ENCODE results near the gene BBS1.

BBS1 gene

DNA sequence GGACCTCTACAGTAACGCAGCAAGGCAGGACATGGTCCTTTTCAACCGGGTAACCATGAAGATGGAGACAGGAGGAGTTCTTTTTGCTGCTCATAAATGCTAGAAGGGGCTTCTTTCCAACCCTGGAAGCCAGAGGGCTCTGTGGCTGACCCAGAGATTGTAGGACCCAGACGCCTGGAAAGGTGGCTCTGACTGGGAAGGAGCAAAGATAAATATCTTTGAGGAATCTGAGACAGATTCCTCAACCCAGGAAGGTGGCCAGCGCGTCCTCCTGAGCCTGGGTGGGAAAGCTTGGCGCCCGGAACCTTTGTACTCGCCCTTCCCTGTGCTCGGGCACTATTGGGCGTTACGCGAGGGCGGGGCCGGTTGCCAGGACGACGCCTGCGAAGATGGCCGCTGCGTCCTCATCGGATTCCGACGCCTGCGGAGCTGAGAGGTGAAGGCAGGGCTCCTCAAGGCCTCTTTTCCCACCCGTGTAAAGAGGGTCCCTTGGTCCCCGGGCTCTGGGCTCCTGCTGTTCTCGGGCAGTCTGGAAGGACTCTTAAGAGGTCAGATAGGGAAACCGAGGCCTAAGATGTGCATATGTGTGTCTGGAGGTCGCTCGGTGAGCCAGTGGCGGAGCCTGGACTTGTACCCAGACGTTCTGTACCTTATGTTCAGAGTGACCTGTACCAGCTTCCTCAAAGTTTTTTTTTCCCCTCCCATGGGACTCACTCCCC, at the start of gene BBS1:
Gene BBS1, plus strand, starts transcription at position 365 of the 719 bp plus-strand sequence. Its CDS starts 25 bp downstream, at position 390.
- H3K4me3 ChIP-seq (ENCODE audit: low read depth, low read length), result peak within 1 kb of the TSS; percentile 90
- H3K9me3 ChIP-seq (ENCODE audit: control insufficient read depth, insufficient read depth, low read depth, low read length), result no peaks in the 10 kb centered on the region
- H3K36me3 ChIP-seq (ENCODE audit: control insufficient read depth in 2 of 2, insufficient read depth in 1 of 2, low read length in 2 of 2), result peaks cover 0 to 38% of the 10 kb centered on the region in 2 experiments; a peak in 2 of 3 replicates
- POLR2A ChIA-PET, result interaction anchor here (0.8 to 1.6 kb wide), 6 partner anchors 17 to 127 kb away, joined by 3 to 10 read pairs (median 6); partner anchors contain the start of genes DPP3, PELI3, RBM4 and ZDHHC24
- no peak within 1 kb of the TSS for H3K27ac ChIP-seq (ENCODE audit: extremely low read depth, low read depth, low read length)
- H3K4me1 ChIP-seq (ENCODE audit: control insufficient read depth, insufficient read depth, low read length), result no peaks in the 10 kb centered on the region
- CTCF ChIA-PET, result interaction anchor here (0.6 to 1.2 kb wide), 3 partner anchors 26 to 263 kb away, joined by 3 read pairs; no protein-coding TSS in a partner anchor
- TF ChIP-seq KLF16 (tag by site-specific recombination; IDR thresholded peaks at IDR 0.05) (peak; percentile 90), RBAK (tag by site-specific recombination; IDR thresholded peaks at IDR 0.05) (no peak), ZNF211 (tag by site-specific recombination; IDR thresholded peaks at IDR 0.05; ENCODE audit: low read depth) (no peak), ZNF560 (tag by site-specific recombination; IDR thresholded peaks at IDR 0.05; ENCODE audit: borderline replicate concordance) (no peak), ZNF366 (tag by site-specific recombination; conservative IDR thresholded peaks at IDR 0.05) (no peak), ZNF112 (tag by site-specific recombination; IDR thresholded peaks at IDR 0.05) (no peak), ZIC2 (tag by site-specific recombination; IDR thresholded peaks at IDR 0.05) (no peak), SP7 (tag by site-specific recombination; IDR thresholded peaks at IDR 0.05) (peak; percentile 86), ZFP37 (tag by site-specific recombination; IDR thresholded peaks at IDR 0.05) (peak; percentile 87; the same call in 1 of the 2 replicates), ZBTB21 (tag by site-specific recombination; IDR thresholded peaks at IDR 0.05) (no peak), ZNF416 (tag by site-specific recombination; IDR thresholded peaks at IDR 0.05) (no peak), ZNF335 (tag by site-specific recombination; conservative IDR thresholded peaks at IDR 0.05) (peak; percentile 72), ZNF37A (tag by site-specific recombination; IDR thresholded peaks at IDR 0.05) (no peak), ZNF302 (tag by site-specific recombination; IDR thresholded peaks at IDR 0.05; ENCODE audit: low read depth) (no peak), YY2 (tag by site-specific recombination; IDR thresholded peaks at IDR 0.05) (peak; percentile 89), ZNF223 (tag by site-specific recombination; IDR thresholded peaks at IDR 0.05) (no peak), GLI2 (tag by site-specific recombination; IDR thresholded peaks at IDR 0.05; ENCODE audit: borderline replicate concordance, low read depth) (no peak; the same call in 1 of the 2 replicates), ZNF624 (tag by site-specific recombination; IDR thresholded peaks at IDR 0.05) (no peak), ZNF146 (tag by site-specific recombination; IDR thresholded peaks at IDR 0.05) (no peak), ZNF394 (tag by site-specific recombination; IDR thresholded peaks at IDR 0.05; ENCODE audit: borderline replicate concordance) (peak; percentile 27; the same call in 1 of the 2 replicates), ZNF24 (tag by site-specific recombination; IDR thresholded peaks at IDR 0.05) (0 out of 2 replicates have a peak, but pooled peaks have one; percentile 54), ZNF600 (tag by site-specific recombination; IDR thresholded peaks at IDR 0.05) (no peak; the same call in 1 of the 2 replicates), ZNF561 (tag by site-specific recombination; IDR thresholded peaks at IDR 0.05; ENCODE audit: borderline replicate concordance) (peak; percentile 55; the same call in 1 of the 2 replicates), ZNF114 (tag by site-specific recombination; IDR thresholded peaks at IDR 0.05) (no peak), ZNF248 (tag by site-specific recombination; IDR thresholded peaks at IDR 0.05) (no peak)
- TF ChIP-seq, protein P1, sequence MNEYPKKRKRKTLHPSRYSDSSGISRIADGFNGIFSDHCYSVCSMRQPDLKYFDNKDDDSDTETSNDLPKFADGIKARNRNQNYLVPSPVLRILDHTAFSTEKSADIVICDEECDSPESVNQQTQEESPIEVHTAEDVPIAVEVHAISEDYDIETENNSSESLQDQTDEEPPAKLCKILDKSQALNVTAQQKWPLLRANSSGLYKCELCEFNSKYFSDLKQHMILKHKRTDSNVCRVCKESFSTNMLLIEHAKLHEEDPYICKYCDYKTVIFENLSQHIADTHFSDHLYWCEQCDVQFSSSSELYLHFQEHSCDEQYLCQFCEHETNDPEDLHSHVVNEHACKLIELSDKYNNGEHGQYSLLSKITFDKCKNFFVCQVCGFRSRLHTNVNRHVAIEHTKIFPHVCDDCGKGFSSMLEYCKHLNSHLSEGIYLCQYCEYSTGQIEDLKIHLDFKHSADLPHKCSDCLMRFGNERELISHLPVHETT (tag by site-specific recombination; IDR thresholded peaks at IDR 0.05), result peak; percentile 63
- TF ChIP-seq, protein P2, sequence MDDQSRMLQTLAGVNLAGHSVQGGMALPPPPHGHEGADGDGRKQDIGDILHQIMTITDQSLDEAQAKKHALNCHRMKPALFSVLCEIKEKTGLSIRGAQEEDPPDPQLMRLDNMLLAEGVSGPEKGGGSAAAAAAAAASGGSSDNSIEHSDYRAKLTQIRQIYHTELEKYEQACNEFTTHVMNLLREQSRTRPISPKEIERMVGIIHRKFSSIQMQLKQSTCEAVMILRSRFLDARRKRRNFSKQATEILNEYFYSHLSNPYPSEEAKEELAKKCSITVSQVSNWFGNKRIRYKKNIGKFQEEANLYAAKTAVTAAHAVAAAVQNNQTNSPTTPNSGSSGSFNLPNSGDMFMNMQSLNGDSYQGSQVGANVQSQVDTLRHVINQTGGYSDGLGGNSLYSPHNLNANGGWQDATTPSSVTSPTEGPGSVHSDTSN (CRISPR knock-in tag; IDR thresholded peaks at IDR 0.05), result no peak
- TF ChIP-seq, protein P3, sequence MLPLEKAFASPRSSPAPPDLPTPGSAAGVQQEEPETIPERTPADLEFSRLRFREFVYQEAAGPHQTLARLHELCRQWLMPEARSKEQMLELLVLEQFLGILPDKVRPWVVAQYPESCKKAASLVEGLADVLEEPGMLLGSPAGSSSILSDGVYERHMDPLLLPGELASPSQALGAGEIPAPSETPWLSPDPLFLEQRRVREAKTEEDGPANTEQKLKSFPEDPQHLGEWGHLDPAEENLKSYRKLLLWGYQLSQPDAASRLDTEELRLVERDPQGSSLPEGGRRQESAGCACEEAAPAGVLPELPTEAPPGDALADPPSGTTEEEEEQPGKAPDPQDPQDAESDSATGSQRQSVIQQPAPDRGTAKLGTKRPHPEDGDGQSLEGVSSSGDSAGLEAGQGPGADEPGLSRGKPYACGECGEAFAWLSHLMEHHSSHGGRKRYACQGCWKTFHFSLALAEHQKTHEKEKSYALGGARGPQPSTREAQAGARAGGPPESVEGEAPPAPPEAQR (tag by site-specific recombination; IDR thresholded peaks at IDR 0.05), result no peak
- TF ChIP-seq, protein P4, sequence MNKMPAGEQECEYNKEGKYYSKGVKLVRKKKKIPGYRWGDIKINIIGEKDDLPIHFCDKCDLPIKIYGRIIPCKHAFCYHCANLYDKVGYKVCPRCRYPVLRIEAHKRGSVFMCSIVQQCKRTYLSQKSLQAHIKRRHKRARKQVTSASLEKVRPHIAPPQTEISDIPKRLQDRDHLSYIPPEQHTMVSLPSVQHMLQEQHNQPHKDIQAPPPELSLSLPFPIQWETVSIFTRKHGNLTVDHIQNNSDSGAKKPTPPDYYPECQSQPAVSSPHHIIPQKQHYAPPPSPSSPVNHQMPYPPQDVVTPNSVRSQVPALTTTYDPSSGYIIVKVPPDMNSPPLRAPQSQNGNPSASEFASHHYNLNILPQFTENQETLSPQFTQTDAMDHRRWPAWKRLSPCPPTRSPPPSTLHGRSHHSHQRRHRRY (tag by site-specific recombination; IDR thresholded peaks at IDR 0.05), result no peak
- TF ChIP-seq, protein P5, sequence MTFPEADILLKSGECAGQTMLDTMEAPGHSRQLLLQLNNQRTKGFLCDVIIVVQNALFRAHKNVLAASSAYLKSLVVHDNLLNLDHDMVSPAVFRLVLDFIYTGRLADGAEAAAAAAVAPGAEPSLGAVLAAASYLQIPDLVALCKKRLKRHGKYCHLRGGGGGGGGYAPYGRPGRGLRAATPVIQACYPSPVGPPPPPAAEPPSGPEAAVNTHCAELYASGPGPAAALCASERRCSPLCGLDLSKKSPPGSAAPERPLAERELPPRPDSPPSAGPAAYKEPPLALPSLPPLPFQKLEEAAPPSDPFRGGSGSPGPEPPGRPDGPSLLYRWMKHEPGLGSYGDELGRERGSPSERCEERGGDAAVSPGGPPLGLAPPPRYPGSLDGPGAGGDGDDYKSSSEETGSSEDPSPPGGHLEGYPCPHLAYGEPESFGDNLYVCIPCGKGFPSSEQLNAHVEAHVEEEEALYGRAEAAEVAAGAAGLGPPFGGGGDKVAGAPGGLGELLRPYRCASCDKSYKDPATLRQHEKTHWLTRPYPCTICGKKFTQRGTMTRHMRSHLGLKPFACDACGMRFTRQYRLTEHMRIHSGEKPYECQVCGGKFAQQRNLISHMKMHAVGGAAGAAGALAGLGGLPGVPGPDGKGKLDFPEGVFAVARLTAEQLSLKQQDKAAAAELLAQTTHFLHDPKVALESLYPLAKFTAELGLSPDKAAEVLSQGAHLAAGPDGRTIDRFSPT (tag by site-specific recombination; IDR thresholded peaks at IDR 0.05), result no peak
- TF ChIP-seq, protein P6, sequence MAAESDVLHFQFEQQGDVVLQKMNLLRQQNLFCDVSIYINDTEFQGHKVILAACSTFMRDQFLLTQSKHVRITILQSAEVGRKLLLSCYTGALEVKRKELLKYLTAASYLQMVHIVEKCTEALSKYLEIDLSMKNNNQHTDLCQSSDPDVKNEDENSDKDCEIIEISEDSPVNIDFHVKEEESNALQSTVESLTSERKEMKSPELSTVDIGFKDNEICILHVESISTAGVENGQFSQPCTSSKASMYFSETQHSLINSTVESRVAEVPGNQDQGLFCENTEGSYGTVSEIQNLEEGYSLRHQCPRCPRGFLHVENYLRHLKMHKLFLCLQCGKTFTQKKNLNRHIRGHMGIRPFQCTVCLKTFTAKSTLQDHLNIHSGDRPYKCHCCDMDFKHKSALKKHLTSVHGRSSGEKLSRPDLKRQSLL (tag by site-specific recombination; IDR thresholded peaks at IDR 0.05), result no peak

All from HEK293 (cell line).